DND-41 (cell line): ENCODE measurements around the gene MYCBPAP.

Source experiments
- EZH2 ChIP-seq: IDR thresholded peaks from 3 replicates; pipeline ENCODE4 v1.6.1; 2012; ENCODE audit warnings: borderline replicate concordance, low read depth, mild to moderate bottlenecking, moderate library complexity, low read length, inconsistent platforms; ENCODE audit not compliant: severe bottlenecking
- TF ChIP-seq, protein P1 (sequence below): IDR thresholded peaks from 2 replicates; pipeline ENCODE4 v1.5.1; 2012; ENCODE audit warnings: borderline replicate concordance, low read length, moderate library complexity, mild to moderate bottlenecking; ENCODE audit not compliant: poor library complexity, severe bottlenecking; ENCODE audit errors: extremely low read depth

DNA sequence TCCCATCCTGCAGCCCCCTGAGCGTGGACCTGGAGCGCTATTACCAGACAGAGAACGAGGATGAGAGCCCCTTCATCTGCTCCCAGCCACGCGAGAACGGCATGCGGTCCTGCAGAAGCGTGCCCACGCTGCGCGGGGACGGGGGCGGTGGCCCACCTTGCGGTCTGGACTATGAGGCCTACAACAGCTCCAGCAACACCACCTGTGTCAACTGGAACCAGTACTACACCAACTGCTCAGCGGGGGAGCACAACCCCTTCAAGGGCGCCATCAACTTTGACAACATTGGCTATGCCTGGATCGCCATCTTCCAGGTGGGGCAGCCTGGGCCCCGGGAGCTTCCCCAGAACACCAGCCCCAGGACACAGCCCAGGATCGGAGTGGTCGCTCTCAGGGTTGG is 64.3 kb downstream of the MYCBPAP start:
- TF ChIP-seq, protein P1, sequence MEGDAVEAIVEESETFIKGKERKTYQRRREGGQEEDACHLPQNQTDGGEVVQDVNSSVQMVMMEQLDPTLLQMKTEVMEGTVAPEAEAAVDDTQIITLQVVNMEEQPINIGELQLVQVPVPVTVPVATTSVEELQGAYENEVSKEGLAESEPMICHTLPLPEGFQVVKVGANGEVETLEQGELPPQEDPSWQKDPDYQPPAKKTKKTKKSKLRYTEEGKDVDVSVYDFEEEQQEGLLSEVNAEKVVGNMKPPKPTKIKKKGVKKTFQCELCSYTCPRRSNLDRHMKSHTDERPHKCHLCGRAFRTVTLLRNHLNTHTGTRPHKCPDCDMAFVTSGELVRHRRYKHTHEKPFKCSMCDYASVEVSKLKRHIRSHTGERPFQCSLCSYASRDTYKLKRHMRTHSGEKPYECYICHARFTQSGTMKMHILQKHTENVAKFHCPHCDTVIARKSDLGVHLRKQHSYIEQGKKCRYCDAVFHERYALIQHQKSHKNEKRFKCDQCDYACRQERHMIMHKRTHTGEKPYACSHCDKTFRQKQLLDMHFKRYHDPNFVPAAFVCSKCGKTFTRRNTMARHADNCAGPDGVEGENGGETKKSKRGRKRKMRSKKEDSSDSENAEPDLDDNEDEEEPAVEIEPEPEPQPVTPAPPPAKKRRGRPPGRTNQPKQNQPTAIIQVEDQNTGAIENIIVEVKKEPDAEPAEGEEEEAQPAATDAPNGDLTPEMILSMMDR: no peak
- no peak for TF ChIP-seq EZH2
